NCI-H82 treated with DMSO at 0.1 percent for 48 hours (cell line): ENCODE measurements around the gene NLRP9.

Source experiments
- DNase-seq: peaks from one replicate; lab custom pipeline; 2025; ENCODE audit not compliant: unreplicated experiment; lab: John Stamatoyannopoulos, UW

Gene NLRP9

GRCh38 chr19:55704494-55705245, 33.5 kb downstream of the NLRP9 start:
- no peak for DNase-seq

- no peak for DNase-seq
Measured at GRCh38 chr19:55703790-55704215, 34.4 kb downstream of the NLRP9 start.

GRCh38 chr19:55702131-55702627, 36.0 kb downstream of the NLRP9 start:
- no peak for DNase-seq

- no peak for DNase-seq
Measured at GRCh38 chr19:55700813-55701212, 37.4 kb downstream of the NLRP9 start.

- no peak for DNase-seq
Measured at GRCh38 chr19:55699221-55699620, 39.0 kb downstream of the NLRP9 start.

GRCh38 chr19:55698256-55698655, 39.9 kb downstream of the NLRP9 start:
- DNase-seq = no peak

- DNase-seq = no peak
Measured at GRCh38 chr19:55697698-55698097, 40.5 kb downstream of the NLRP9 start.

- no peak for DNase-seq
Measured at GRCh38 chr19:55697069-55697440, 41.1 kb downstream of the NLRP9 start.

- DNase-seq = no peak
Measured at GRCh38 chr19:55696301-55697068, 41.7 kb downstream of the NLRP9 start.

GRCh38 chr19:55695511-55696290, 42.5 kb downstream of the NLRP9 start:
- DNase-seq = no peak

- DNase-seq = no peak
Measured at GRCh38 chr19:55694656-55695491, 43.3 kb downstream of the NLRP9 start.

- no peak for DNase-seq
Measured at GRCh38 chr19:55694241-55694655, 44.0 kb downstream of the NLRP9 start.

- DNase-seq = no peak
Measured at GRCh38 chr19:55693336-55693974, 44.7 kb downstream of the NLRP9 start.

- DNase-seq = no peak
Measured at GRCh38 chr19:55692681-55693081, 45.5 kb downstream of the NLRP9 start.

- no peak for DNase-seq
Measured at GRCh38 chr19:55691561-55692481, 46.4 kb downstream of the NLRP9 start.

- no peak for DNase-seq
Measured at GRCh38 chr19:55690769-55691545, 47.2 kb downstream of the NLRP9 start.

GRCh38 chr19:55690109-55690768, 48.0 kb downstream of the NLRP9 start:
- no peak for DNase-seq
